ENCODE measurements around the gene YBX2.
"Not testable (repeated sequence)": the region's sequence is repeated elsewhere in the genome, so short reads cannot be mapped to it uniquely, and the experiment has no call there.

The YBX2 gene

GRCh38 chr17:7262192-7262934 lies 32.1 kb downstream of the YBX2 start, which contains the start of gene CLDN7:
TSS of gene CLDN7 (minus strand) at chr17:7262478. CDS start at chr17:7262043, 435 bp downstream.
- DNase-seq = peak; percentile 80

- DNase-seq = no peak
These were observed 32.9 kb downstream of the YBX2 start for GRCh38 chr17:7261379-7262191.

- peak; percentile 24 for DNase-seq
These were observed 33.6 kb downstream of the YBX2 start for GRCh38 chr17:7260651-7261378.

GRCh38 chr17:7260151-7260550 lies 34.3 kb downstream of the YBX2 start:
- DNase-seq = no peak

GRCh38 chr17:7259555-7259889 lies 34.9 kb downstream of the YBX2 start:
- no peak for DNase-seq

- DNase-seq = no peak
These were observed 35.5 kb downstream of the YBX2 start for GRCh38 chr17:7258731-7259554.

- DNase-seq = no peak
These were observed 37.5 kb downstream of the YBX2 start for GRCh38 chr17:7256766-7257456.

GRCh38 chr17:7254511-7254910 lies 39.9 kb downstream of the YBX2 start:
- no peak for DNase-seq

- no peak for DNase-seq
These were observed 41.4 kb downstream of the YBX2 start for GRCh38 chr17:7253082-7253481.

- peak; percentile 57 for DNase-seq
These were observed 42.0 kb downstream of the YBX2 start, which contains the start of gene ELP5 for GRCh38 chr17:7252176-7253043. TSS of gene ELP5 (plus strand) at chr17:7252215. CDS start at chr17:7252551, 336 bp downstream.

- DNase-seq = peak; percentile 93
These were observed 42.7 kb downstream of the YBX2 start, which contains the start of gene CTDNEP1 for GRCh38 chr17:7251661-7252175. TSS of gene CTDNEP1 (minus strand) at chr17:7251734. CDS start at chr17:7251296, 438 bp downstream.

GRCh38 chr17:7250695-7251627 lies 43.5 kb downstream of the YBX2 start:
- DNase-seq = no peak

- no peak for DNase-seq
These were observed 44.6 kb downstream of the YBX2 start for GRCh38 chr17:7249830-7250229.

GRCh38 chr17:7249214-7249613 lies 45.2 kb downstream of the YBX2 start:
- DNase-seq = no peak

GRCh38 chr17:7248796-7249195 lies 45.6 kb downstream of the YBX2 start:
- no peak for DNase-seq

GRCh38 chr17:7246779-7247178 lies 47.7 kb downstream of the YBX2 start:
- DNase-seq = no peak

GRCh38 chr17:7243838-7244237 lies 50.6 kb downstream of the YBX2 start:
- not testable (repeated sequence) for DNase-seq

GRCh38 chr17:7243453-7243729 lies 51.0 kb downstream of the YBX2 start:
- no peak for DNase-seq

- peak; percentile 71 for DNase-seq
These were observed 51.6 kb downstream of the YBX2 start for GRCh38 chr17:7242717-7243452.
